Measurements from ENCODE around the gene NFASC.

DNA sequence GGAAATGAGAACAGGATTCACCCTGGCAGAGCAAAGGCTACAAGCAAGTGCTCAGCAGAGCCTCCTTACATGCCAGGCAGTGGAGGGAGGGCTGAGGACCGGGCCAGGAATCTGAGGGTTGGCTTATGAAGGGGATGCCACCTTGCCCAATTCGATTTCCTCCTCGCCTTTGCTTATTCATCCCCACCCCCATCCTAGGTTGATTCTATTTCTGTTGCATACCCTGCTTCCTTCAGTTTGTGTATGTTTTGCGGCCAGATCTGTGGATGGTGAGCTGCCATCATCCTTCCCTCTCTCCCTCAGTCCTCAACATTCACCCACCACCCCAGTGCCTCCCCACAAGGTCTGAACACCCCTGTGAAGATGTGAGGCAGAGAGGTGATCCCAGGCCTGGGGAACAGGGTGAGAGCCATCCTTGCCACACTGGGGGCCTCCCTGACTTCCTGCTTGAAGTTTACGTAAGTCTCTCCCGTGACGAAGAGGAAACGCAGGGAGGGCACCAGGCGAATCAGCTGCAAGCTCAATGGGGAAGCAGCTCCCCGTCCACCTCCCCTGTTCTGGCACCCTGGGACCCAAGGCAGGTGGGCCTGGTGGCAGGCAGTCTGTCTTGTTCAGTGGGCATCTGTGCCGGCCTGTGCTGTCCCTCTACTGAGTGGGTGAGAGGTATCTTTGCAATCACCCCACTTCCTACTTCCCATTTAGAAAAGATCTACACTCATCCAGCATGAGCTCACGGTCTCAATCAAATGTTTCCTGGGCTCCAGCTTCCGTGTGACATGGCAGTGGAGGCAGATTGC is 121.7 kb downstream of the NFASC start:
- TF ChIP-seq, protein P1, sequence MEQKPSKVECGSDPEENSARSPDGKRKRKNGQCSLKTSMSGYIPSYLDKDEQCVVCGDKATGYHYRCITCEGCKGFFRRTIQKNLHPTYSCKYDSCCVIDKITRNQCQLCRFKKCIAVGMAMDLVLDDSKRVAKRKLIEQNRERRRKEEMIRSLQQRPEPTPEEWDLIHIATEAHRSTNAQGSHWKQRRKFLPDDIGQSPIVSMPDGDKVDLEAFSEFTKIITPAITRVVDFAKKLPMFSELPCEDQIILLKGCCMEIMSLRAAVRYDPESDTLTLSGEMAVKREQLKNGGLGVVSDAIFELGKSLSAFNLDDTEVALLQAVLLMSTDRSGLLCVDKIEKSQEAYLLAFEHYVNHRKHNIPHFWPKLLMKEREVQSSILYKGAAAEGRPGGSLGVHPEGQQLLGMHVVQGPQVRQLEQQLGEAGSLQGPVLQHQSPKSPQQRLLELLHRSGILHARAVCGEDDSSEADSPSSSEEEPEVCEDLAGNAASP (IDR thresholded peaks at IDR 0.05) = no peak
- no peak for TF ChIP-seq JUND (IDR thresholded peaks at IDR 0.05; ENCODE audit: borderline replicate concordance, low read depth, low read length)
- no peak for TF ChIP-seq JUND (tag; IDR thresholded peaks at IDR 0.05; ENCODE audit: borderline replicate concordance, low read depth, low read length)
- TF ChIP-seq ZNF121 (CRISPR knock-in tag; conservative IDR thresholded peaks at IDR 0.05) = no peak
- TF ChIP-seq ZNF140 (CRISPR knock-in tag; IDR thresholded peaks at IDR 0.05) = no peak
- no peak for TF ChIP-seq ATF1 (CRISPR knock-in tag; IDR thresholded peaks at IDR 0.05)
- TF ChIP-seq ATF1 (tag; IDR thresholded peaks at IDR 0.05) = no peak
- TF ChIP-seq, protein P2, sequence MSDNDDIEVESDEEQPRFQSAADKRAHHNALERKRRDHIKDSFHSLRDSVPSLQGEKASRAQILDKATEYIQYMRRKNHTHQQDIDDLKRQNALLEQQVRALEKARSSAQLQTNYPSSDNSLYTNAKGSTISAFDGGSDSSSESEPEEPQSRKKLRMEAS (CRISPR knock-in tag; IDR thresholded peaks at IDR 0.05) = no peak
- TF ChIP-seq, protein P3, sequence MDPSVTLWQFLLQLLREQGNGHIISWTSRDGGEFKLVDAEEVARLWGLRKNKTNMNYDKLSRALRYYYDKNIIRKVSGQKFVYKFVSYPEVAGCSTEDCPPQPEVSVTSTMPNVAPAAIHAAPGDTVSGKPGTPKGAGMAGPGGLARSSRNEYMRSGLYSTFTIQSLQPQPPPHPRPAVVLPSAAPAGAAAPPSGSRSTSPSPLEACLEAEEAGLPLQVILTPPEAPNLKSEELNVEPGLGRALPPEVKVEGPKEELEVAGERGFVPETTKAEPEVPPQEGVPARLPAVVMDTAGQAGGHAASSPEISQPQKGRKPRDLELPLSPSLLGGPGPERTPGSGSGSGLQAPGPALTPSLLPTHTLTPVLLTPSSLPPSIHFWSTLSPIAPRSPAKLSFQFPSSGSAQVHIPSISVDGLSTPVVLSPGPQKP (CRISPR knock-in tag; IDR thresholded peaks at IDR 0.05) = no peak

Data from K562 (cell line).